ENCODE results near the gene AEN.

AEN gene

DNA sequence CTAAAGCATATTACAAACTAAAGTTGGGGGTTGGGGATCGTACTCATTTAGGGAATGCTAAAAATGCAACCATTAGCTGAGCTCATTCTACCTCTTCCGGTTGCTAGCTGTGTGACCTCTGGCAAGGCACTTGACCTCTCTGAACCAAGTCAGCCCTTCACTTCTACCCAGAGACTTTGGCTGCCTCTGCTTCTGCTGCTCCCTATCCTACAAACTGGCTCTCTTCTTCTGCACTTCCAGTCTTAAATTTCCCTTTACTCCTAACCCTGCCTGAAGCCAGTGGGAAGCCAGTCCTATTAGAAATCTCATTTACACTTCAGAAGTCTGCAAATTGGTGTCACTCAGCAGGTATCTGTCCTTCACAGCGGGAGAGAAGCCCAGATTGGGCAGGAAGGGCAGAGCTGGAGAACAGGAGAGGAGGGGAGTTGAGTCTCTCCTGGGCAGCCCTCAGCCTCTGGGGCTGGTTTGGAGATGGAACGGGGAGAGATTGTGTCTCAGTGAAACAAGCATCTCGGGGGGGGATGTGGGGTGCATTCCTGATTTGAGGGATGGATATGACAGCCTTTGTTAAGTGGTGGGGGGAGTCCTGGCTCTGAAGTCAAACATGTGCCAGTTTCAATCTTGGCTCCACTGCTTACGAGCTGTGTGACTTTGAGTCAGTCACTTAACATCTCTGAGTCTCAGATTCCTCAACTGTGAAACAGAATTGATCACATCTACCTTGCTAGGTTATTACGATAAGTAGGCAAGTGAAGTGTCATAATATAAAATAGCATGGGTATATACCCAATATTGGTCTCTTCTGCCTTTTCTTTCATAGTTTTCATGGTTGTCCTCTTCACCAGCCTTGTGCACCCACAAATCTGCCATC, 7.8 kb upstream of the AEN start:
- no peak for DNase-seq

DNA sequence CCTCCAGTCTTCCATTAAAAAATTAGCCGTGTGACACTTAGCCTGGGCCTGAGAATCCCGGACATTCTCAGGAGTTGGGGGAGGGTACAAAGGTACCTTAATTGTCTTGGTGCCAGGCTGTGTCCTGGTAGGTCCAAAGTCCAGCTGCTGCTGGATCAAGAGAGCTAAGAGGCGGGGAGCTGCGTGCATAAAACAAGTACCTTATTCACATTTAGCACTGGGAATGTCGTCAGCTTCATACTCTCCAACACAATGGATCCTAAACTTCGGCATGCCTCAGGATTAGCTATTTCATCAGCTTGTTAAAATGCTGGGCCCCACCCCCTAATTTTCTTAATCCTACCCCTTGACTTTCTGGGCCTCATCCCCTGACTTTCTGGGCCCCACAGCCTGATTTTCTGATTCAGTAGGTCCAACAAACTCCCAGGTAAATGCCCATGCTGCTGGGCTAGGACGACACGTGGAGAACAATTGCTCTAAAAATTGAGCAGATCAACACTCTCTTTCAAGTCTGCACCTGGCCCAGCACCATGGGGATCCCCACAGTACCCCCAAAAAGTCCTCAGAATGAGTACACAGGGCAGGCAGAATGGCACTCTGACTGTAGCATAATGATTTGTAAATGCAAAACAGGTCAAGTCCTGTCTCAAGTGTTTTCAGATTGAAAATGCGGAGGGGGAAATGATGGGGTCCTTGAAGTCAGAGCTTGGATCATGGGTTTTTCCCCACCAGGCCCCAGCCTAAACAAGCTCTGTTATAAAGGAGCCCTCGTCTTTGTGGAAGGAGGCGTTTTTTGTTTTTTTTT, 5.6 kb upstream of the AEN start:
- no peak for DNase-seq

- no peak for DNase-seq
Measured at GRCh38 chr15:88616240-88616639, 4.9 kb upstream of the AEN start.

DNA sequence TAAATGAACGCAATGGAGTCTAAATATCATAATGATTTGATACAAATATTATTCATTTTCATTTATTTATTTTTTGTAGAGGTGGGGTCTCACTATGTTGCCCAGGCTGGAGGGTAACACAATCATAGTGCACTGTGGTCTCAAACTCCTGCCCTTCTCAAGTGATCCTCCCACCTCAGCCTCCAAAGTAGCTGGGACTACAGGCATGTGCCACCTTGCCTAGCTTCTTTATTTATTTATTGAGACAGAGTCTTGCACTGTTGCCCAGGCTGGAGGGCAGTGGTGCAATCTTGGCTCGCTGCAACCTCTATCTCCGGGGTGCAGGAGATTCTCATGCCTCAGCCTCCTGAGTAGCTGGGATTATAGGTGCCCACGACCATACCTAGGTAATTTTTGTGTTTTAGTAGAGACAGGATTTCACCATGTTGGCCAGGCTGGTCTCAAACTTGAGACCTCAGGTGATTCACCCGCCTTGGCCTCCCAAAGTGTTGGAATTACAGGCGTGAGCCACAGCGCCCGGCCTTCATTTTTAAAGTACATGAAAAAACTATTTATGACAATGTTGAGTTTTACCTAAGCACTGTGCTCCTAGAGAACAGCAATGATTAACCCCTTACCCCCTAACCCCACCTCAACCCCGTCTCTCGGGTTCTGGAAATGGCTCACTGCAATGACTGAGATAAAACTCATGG, 4.0 kb upstream of the AEN start:
- DNase-seq: no peak

DNA sequence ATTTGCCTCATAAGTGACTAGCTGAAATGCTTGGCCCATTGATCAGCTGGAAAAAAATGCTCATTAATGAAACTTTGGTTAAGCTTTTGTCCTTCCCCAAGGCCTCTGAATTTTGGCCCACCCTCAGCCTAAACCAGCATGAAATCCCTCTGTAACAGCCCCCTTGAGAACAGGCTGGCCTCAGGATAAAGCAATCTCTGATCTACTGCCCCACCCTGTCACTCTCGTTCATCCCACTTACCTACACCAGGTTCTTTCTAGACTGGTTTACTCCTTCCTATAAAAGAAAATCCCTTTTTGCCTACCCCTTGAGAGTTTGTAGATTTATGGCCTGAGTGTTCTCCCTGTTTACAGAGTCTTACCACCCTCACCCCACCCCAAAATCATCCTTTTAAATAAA, 3.4 kb upstream of the AEN start:
- DNase-seq: no peak

DNA sequence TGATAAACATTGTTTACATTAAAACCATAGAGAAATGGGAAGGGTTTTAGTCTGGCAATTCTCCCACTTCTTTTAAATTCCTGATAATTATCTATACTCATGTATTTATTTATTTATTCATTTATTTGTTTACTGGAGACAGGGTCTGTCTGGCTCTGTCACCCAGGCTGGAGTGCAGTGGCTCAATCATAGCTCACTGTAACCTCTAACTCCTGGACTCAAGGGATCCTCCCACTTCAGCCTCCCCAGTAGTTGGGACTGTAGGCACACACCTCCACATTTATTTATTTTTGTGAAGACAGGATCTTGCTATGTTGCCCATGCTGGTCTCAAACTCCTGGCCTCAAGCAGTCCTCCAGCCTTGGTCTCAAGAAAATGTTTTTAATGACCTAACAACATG, 2.5 kb upstream of the AEN start:
- no peak for DNase-seq

GRCh38 chr15:88619796-88620195, 1.3 kb upstream of the AEN start:
- no peak for DNase-seq

GRCh38 chr15:88621789-88622604, 857 bp downstream of the AEN start:
- peak; percentile 47 for DNase-seq

DNA sequence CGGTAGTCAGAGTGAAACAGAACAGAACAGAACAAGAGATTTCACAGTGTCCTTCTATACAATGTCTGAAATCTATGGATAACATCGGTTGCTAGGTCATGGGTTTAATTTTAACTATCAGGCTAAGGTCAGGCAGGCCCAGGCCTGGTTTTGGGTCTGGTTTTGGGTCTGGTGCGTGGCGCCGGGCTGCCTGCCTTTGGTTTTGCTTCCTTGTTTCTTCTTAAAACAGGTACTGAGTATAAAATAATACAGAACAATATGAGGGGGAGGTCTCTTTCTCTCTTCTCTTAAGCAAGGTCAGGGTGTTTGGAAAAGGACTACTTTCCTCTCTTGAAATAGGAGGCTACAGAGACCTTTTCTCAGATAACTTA, 1.4 kb downstream of the AEN start:
- no peak for DNase-seq

DNA sequence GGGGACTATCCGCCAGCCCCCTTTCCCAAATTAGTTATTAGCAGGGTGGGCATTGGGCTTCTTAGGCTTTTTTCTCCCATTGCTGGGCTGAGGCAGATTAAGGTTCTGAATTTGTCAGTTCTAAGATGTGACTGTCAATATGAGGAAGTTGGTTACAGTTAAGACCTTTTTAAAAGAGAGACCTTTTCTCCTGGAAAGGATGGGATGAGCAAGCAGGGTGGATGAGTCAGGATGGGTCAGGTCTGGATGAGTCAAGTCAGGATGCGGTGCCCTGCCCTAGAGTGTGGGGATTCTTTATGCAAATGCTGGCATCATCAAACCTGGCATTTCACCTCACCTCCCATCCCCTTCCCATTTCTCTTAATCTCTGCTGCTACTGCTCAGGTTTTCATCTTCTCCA, 1.9 kb downstream of the AEN start:
- DNase-seq: no peak

GRCh38 chr15:88623632-88624031, 2.5 kb downstream of the AEN start:
- no peak for DNase-seq

DNA sequence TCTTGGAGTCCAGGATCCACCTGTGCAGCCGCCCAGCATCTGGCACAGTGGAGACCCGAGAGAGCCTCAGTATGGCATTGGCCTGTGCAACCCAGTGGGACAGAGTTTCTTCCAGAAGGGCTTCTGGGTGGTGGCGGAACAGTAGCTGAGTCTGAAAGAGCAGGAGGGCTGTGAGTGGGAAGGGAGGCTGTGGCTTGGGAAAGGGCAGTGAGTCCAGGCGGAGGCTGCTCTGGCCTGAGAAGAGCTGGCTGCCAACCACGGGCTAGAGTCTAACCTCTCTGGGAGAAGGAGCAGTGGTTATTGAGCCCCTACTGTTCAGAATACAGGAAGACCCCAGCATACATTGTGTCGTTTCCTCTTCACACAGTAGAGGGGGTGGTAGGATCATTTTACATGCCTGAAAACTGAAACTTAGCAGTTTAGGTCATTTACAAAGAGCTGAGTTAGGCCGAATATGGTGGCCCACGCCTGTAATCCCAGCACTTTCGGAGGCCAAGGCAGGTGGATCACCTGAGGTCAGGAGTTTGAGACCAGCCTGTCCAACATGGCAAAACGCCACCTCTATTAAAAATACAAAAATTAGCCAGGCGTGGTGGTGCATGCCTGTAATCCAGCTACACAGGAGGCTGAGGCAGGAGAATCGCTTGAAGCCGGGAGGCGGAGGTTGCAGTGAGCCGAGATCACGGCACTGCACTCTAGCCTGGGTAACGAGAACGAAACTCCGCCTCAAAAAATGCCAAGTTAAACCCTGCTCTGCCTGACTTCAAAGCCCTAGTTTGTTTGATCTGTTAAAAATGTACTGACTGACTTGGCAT, 3.2 kb downstream of the AEN start:
- peak; percentile 36 for DNase-seq

DNA sequence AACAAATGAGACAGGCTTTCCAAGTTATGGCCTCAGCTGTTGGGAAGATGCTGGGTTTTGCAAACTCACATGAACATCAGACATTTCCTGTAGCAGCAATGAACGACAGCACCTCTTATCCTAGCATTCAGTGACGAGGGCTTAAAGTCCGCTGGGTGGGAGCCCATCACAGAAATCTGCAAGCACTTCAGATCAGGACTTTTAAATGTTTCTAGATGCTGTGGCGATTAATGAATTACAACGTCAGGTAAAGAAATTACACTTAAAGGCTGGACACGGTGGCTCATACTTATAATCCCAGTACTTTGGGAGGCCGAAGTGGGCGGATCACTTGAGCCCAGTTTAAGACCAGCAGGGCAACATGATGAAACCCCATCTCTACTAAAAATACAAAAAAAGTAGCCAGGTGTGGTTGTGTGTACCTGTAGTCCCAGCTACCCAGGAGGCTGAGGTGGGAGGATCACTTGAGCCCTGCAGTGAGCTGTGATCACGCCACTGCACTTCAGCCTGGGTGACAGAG, 3.9 kb downstream of the AEN start:
- DNase-seq: no peak

DNA sequence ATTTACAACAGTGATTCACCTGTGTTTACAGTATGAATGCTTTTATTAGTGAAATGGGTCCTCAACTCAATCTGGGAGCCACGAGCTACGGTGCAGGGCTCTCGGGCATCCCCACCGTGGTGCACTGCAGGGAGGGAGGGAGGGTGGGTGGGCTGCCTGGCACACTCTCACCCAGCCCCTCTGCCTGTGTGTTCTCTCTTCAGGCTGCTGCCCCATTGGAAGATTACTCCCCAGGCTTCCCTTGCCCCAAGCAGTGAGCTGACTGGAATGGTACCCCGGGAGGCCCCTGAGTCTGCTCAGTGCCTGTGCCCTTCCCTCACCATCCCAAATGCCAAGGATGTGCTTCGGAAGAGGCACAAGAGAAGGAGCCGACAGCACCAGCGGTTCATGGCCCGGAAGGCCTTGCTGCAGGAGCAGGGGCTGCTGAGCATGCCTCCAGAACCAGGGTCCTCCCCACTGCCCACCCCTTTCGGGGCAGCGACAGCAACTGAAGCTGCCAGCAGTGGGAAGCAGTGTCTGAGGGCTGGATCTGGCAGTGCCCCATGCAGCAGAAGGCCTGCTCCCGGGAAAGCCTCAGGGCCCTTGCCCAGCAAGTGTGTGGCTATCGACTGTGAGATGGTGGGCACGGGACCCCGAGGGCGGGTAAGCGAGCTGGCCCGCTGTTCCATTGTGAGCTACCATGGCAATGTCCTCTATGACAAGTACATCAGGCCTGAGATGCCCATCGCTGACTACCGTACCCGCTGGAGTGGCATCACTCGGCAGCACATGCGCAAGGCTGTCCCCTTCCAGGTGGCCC, 5.0 kb downstream of the AEN start:
- DNase-seq: no peak

DNA sequence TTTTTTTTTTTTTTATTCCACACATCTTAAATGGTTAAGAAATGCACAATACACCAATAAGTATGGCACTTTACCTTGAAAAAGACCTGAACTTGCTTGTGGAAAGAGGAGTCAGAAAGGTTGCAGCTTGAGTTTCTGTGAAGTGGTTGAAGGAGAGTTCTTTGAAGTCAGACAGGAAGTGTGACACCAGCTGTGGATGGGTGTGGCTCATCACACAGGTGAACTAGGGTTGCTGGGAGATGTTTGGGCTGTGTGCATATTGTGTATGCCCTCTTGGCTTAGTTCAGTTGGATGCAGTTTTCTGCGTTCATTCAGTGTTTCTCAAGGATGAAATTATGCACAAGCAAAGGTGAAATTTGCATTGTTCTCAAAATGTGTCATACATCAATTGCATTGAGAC, 6.3 kb downstream of the AEN start:
- DNase-seq: peak; percentile 72

- DNase-seq: no peak
Measured at GRCh38 chr15:88628018-88628654, 7.0 kb downstream of the AEN start.

DNA sequence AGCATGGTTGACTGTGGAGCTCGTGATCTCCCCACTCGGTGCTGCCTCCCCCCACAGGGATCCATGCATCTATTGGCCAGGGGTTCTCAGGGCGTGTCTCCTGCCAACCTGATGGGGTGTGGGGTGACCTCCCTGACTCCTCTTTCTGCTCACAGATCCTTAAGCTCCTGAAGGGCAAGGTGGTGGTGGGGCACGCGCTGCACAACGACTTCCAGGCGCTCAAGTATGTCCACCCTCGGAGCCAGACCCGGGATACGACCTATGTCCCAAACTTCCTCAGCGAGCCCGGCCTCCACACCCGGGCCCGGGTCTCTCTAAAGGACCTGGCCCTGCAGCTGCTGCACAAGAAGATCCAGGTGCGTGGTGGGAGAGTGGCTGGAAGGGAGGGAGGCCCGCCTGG, 7.9 kb downstream of the AEN start:
- no peak for DNase-seq

GRCh38 chr15:88630141-88630721, 9.1 kb downstream of the AEN start:
- DNase-seq: no peak

GRCh38 chr15:88630798-88631463, 9.8 kb downstream of the AEN start:
- DNase-seq: no peak

Measured in effector CD4-positive, alpha-beta T cell (primary cell).